HG02870 (cell line): ENCODE data around the gene SERF1B.
"Not testable (repeated sequence)": the region's sequence is repeated elsewhere in the genome, so short reads cannot be mapped to it uniquely, and the experiment has no call there.

ENCODE experiments used
- ATAC-seq: cut with Tn5 transposase; IDR thresholded peaks from one replicate; pipeline ENCODE4 v1.9.1; 2021; ENCODE audit warnings: mild to moderate bottlenecking, moderate library complexity; ENCODE audit not compliant: unreplicated experiment

Gene SERF1B

GRCh38 chr5:70025106-70025844, at the start of gene SERF1B:
Gene SERF1B, plus strand, starts transcription at chr5:70025251. Its CDS starts 201 bp downstream, at chr5:70025452.
- peak; percentile 91 for ATAC-seq

- ATAC-seq: not testable (repeated sequence)
Observed at GRCh38 chr5:69991713-69992112, 33.3 kb upstream of the SERF1B start.

GRCh38 chr5:69995535-69995934, 29.5 kb upstream of the SERF1B start:
- ATAC-seq: not testable (repeated sequence)

GRCh38 chr5:70020660-70021059, 4.4 kb upstream of the SERF1B start:
- not testable (repeated sequence) for ATAC-seq

- ATAC-seq: peak; percentile 13
Observed at GRCh38 chr5:70025845-70026145, 744 bp downstream of the SERF1B start.

- not testable (repeated sequence) for ATAC-seq
Observed at GRCh38 chr5:70031204-70031603, 6.2 kb downstream of the SERF1B start.

GRCh38 chr5:70041411-70041810, 16.4 kb downstream of the SERF1B start:
- not testable (repeated sequence) for ATAC-seq

- not testable (repeated sequence) for ATAC-seq
Observed at GRCh38 chr5:70049790-70050142, 24.7 kb downstream of the SERF1B start.

GRCh38 chr5:70056289-70056942, 31.4 kb downstream of the SERF1B start:
- not testable (repeated sequence) for ATAC-seq

GRCh38 chr5:70057140-70057539, 32.1 kb downstream of the SERF1B start:
- not testable (repeated sequence) for ATAC-seq

- not testable (repeated sequence) for ATAC-seq
Observed at GRCh38 chr5:70077632-70078031, 52.6 kb downstream of the SERF1B start.

GRCh38 chr5:70088907-70089464, 63.9 kb downstream of the SERF1B start:
- not testable (repeated sequence) for ATAC-seq

- not testable (repeated sequence) for ATAC-seq
Observed at GRCh38 chr5:70091776-70092175, 66.7 kb downstream of the SERF1B start.
